GM12865 (cell line): ENCODE measurements around the gene RNPEPL1.

Experiments
- DNase-seq: peaks from one replicate; pipeline ENCODE4 v3.0.0; 2010; ENCODE audit warnings: low read depth
- H3K4me3 ChIP-seq: 2 replicates; pipeline ENCODE4 v1.5.1; 2011; ENCODE audit warnings: mild to moderate bottlenecking, low read depth, low read length, control low read depth
- TF ChIP-seq, protein P1 (sequence below): IDR thresholded peaks from 2 replicates; pipeline ENCODE4 v1.5.1; 2011; ENCODE audit warnings: low read length, control low read depth, low read depth, inconsistent platforms; ENCODE audit not compliant: insufficient read depth; ENCODE audit errors: missing control alignments

RNPEPL1 gene

DNA sequence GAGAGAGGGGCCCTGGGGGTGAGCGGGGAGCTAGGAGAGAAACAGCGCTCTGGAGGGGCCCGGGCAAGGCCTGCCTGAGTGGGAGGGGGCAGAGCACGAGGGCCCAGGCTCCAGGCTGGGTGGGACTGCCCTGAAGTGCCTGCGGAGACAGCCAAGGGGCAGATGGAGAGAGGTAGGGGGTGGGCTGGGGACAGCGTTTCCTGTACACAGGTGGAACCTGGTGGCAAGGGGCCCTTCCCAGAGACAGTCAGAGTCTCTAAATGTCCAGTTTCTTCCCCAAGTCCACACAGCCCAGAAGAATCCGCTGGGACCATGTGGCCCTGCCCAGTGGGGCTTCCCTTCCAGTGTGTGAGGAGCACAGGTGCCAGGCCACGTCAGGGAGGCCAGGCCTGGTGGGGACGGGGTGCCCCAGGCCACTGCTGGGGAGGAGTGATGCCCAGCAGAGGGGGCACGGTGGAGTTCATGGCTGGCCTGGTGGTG lies 55.3 kb downstream of the RNPEPL1 start:
- no peak overlapping the region for H3K4me3 ChIP-seq
- no peak for DNase-seq
- TF ChIP-seq, protein P1, sequence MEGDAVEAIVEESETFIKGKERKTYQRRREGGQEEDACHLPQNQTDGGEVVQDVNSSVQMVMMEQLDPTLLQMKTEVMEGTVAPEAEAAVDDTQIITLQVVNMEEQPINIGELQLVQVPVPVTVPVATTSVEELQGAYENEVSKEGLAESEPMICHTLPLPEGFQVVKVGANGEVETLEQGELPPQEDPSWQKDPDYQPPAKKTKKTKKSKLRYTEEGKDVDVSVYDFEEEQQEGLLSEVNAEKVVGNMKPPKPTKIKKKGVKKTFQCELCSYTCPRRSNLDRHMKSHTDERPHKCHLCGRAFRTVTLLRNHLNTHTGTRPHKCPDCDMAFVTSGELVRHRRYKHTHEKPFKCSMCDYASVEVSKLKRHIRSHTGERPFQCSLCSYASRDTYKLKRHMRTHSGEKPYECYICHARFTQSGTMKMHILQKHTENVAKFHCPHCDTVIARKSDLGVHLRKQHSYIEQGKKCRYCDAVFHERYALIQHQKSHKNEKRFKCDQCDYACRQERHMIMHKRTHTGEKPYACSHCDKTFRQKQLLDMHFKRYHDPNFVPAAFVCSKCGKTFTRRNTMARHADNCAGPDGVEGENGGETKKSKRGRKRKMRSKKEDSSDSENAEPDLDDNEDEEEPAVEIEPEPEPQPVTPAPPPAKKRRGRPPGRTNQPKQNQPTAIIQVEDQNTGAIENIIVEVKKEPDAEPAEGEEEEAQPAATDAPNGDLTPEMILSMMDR, result no peak

DNA sequence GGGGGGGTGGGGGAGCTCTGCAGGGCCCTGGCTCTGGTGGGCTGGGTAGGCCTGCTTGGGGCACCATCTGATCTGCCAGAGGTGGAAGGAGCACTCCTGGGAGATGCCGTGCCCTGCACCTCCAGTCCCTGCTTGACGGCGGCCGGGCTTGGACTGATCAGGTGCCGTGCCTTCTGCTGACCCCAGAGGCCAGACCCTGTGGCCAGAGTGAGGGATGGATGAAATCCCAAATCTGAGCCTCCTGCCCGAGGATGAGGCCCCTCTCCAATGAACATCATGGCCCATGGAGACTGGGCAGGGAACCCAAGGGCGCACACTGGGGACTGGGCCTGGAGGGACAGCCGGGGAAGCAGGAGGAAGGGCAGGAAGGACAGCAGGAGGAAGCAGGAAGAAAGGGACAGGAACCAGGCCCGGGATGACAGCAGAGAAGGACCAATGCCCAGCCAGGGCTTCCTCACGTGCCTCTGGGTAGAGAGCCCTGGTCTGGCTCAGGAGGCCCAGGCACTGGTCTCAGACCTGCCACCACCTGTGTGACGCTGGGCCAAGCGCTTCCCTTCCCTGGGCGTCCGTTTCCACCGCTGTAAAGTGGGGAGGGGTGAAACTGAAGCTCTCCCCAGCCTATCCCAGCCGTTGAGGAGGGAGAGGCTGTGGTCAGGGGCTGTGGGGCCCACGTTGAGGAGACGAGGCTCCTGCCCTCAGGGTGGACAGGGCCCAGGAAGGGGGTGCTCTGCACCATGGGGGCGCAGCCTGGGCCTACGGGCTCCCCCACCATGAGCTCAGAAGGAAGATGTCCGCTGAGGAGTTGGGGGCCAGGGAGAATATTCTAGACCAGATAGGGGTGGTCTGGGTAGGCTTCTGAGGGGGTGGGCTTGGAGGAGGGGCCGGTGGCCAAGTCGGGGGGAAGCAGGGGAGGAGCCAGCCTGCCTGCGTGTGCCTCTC lies 56.0 kb downstream of the RNPEPL1 start:
- no peak overlapping the region for H3K4me3 ChIP-seq
- no peak for DNase-seq
- TF ChIP-seq, protein P1, result no peak

DNA sequence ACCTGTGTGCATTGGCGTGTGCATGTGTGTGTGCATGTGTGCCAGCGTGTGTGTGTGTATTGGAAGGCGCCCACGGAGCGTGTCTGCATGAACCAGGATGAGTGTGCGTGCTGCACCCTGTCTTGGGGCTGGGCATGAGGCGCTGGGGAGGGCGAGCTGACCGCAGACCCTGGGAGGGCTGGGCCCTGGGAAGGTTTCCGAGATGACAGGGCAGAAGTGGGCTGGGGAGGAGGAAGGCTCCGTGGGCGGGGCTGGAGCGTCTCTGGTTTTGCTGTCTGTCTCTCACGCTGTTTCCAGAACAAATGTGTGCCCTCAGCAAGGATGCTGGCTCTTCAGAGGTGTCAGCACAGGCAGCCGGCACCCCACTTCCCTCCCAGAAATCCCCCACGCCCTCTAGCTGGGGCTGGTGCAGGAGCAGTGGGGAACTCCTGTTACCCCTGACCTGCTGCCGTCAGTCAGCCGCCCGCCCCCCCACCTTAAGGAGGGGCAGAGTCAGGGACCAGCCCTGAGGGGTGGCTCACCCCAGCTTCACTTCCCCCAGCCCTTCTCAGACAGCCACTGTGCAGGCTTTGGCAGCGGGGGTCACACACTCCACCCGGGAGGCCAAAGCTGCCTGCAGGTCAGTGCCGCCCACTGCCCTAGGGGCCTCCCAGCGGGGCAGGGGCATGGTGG lies 56.8 kb downstream of the RNPEPL1 start, which contains the start of gene GPR35:
Gene GPR35, plus strand, starts transcription at position 531 of the 672 bp plus-strand sequence. CDS start 4,473 bp downstream, outside the sequence.
- H3K4me3 ChIP-seq, result no peak within 1 kb of the TSS
- peak; percentile 77 for DNase-seq
- TF ChIP-seq, protein P1, result no peak

DNA sequence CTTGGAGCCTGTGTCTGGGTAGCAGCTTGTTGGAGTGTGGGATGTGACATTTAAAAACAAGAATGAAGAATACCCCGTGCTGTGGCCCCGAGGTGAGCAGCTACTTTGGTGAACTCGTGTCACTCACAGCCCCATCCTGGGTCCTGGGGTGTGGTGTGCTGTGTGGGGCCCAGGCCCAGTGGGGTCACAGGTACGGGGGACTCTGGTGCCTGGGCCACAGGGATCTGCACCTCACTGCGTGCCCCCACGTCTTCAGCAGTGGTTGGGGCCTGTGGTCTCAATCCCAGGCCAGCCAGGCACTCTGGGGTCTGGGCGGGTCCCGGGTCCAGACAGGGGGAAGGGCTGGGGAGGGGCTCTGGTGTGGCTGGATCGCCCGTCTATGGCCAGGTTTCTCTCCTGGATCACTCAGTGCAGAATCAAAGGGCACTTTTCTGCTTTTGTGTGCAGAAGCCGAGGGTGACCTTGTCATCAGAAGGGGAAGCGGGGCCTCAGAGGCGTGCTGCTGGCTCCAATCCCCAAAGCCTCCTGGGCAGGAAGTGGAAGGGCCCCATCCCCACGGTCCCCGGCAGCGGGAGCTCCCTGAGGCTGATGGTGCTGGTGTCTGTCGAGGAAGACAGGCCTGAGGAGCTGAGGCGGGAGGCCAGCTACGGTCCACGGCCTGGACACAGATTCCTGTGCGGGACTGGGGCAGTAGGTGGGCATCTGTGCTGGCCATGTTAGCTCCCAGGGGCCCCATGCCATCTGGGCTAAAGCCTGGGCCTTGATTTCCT lies 58.4 kb downstream of the RNPEPL1 start:
- H3K4me3 ChIP-seq, result no peak overlapping the region
- DNase-seq, result peak; percentile 52

DNA sequence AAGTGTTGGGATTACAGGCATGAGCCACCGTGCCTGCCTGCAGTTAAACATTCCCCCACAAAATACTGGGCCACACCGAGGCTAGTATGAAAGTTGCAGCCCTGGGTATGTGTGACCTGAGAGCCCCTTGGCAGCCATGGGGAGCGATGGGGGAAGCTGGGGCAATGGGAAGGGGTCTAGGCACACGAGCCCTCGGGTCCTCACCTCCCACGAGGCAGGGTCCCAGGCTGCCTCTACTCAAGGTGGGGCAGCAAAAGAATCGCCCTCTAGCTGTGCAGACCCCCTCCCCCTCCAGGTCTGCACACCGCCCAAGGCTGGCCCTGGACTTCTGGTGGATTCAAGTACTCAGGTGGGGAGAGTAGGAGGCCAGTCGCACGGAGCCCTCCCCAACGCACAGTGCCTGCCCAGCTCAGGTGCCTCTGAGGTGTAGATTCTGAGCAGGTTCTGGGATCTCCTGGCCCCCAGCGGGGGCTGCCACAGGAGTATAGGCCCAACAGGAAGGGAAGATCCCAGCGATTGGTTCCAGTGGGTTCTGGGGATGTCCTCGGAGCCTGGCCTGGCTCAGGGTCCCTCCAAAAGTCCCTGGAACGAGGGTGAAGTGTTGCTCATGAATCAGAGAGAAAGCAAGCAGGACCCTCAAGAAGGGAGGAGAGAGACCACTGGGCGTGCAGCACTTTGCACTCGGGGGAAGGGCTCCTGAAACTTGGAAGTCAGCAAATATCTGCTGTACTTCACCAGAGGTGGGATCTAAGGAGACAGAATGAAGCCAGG lies 59.6 kb downstream of the RNPEPL1 start:
- no peak overlapping the region for H3K4me3 ChIP-seq
- TF ChIP-seq, protein P1, result no peak
- DNase-seq, result no peak

More for the DNA sequence above, 58.4 kb downstream of the RNPEPL1 start:
- TF ChIP-seq, protein P1, result no peak

DNA sequence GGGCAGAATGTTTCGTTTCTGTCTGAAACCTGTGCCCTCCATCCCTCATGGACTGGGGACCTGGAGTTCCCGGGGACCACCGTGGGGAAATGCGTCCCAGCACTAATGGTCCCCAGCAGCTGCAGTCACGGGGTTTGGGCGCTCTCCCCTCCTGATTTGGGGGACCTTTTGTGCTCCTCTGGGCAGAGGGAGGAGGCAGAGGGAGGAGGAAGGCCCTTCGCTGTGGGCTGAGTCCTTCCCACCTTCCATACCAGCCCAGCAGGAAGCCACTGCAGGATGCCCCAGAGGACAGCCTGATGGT lies 60.2 kb downstream of the RNPEPL1 start:
- H3K4me3 ChIP-seq, result no peak overlapping the region
- no peak for DNase-seq

More for the DNA sequence above, 60.2 kb downstream of the RNPEPL1 start:
- TF ChIP-seq, protein P1, result no peak
